ENCODE results near the gene NDE1. TPM values are rescaled to one million over a fixed set of nuclear protein-coding genes. Genes with fewer than 3 reads are reported as not detected.
"Not testable (repeated sequence)": the region's sequence is repeated elsewhere in the genome, so short reads cannot be mapped to it uniquely, and the experiment has no call there.

NDE1 gene
- total RNA-seq, 4 donors from 2014 or later, result 22.4 to 40.6 (median 31.4) TPM

GRCh38 chr16:15643048-15643945, 6.7 kb upstream of the NDE1 start, which contains the start of gene MARF1:
TSS of gene MARF1 (minus strand) at chr16:15643154. CDS start at chr16:15639233, 3,921 bp downstream.
- peak within 1 kb of the TSS; percentile 71 to 98 (median 86) for H3K4me3 ChIP-seq
- no peaks in the 10 kb centered on the region for H3K27me3 ChIP-seq
- TF ChIP-seq POLR2A (IDR thresholded peaks at IDR 0.05), result peak in 3 of 4 donors; percentile 79 to 99 (median 93)
- TF ChIP-seq CTCF (IDR thresholded peaks at IDR 0.05), result peak in 5 of 6 experiments; percentile 14 to 48 (median 35)
- peak within 1 kb of the TSS; percentile 97 to 100 (median 100) for H3K27ac ChIP-seq
- peak; percentile 91 for DNase-seq
- intact Hi-C loops (cut with DNase I), result no loop called here
- H3K36me3 ChIP-seq, result peaks cover 0 to 15% (median 7%) of the 10 kb centered on the region in 3 donors
- H3K9me3 ChIP-seq, result no peaks in the 10 kb centered on the region
- WGBS, 2 donors, result 0 to 1% methylated on average over 20 to 22 of the region's 58 CpGs
- H3K4me1 ChIP-seq, result peaks cover 8 to 39% (median 17%) of the 10 kb centered on the region in 3 donors

GRCh38 chr16:15643946-15644250, 6.1 kb upstream of the NDE1 start:
- no peaks in the 10 kb centered on the region for H3K27me3 ChIP-seq
- DNase-seq, result no peak
- peak overlapping the region; percentile 97 to 100 (median 100) for H3K27ac ChIP-seq
- H3K36me3 ChIP-seq, result peaks cover 0 to 9% (median 2%) of the 10 kb centered on the region in 3 donors
- intact Hi-C loops (cut with DNase I), result no loop called here
- H3K4me1 ChIP-seq, result peaks cover 8 to 39% (median 17%) of the 10 kb centered on the region in 3 donors
- peak overlapping the region; percentile 71 to 98 (median 86) for H3K4me3 ChIP-seq
- no peaks in the 10 kb centered on the region for H3K9me3 ChIP-seq
- no peak for TF ChIP-seq CTCF (IDR thresholded peaks at IDR 0.05)
- no peak for TF ChIP-seq POLR2A (IDR thresholded peaks at IDR 0.05)
- WGBS, 2 donors, result 9 to 13% methylated on average over 4 of the region's 4 CpGs

- Histone ChIP-seq H3K4me1 (peaks cover 9 to 44% (median 17%) of the 10 kb centered on the region in 3 donors), H3K9me3 (no peaks in the 10 kb centered on the region), H3K27ac (peak overlapping the region; percentile 97 to 100 (median 100)), H3K4me3 (peak overlapping the region in 2 of 4 donors; percentile 75 to 96), H3K27me3 (no peaks in the 10 kb centered on the region), H3K36me3 (peaks cover 0 to 4% (median 0%) of the 10 kb centered on the region in 3 donors)
- 30 to 52% methylated on average over 9 of the region's 9 CpGs for WGBS, 2 donors
- no peak for DNase-seq
- peak in 1 of 4 donors; percentile 19 for TF ChIP-seq POLR2A (IDR thresholded peaks at IDR 0.05)
- TF ChIP-seq CTCF (IDR thresholded peaks at IDR 0.05), result no peak
- intact Hi-C loops (cut with DNase I), result no loop called here
These were observed 5.6 kb upstream of the NDE1 start for GRCh38 chr16:15644267-15644961.

- WGBS, 2 donors, result 44 to 50% methylated on average over 10 of the region's 10 CpGs
- DNase-seq; H3K9me3 ChIP-seq; H3K4me3 ChIP-seq; H3K36me3 ChIP-seq; intact Hi-C loops (cut with DNase I); H3K27me3 ChIP-seq: not testable (repeated sequence)
- peak overlapping the region in 3 of 4 donors; percentile 97 to 100 (median 100) for H3K27ac ChIP-seq
- H3K4me1 ChIP-seq, result peaks cover 13 to 48% (median 17%) of the 10 kb centered on the region in 3 donors
These were observed 5.0 kb upstream of the NDE1 start for GRCh38 chr16:15644962-15645465.

- H3K27me3 ChIP-seq; H3K36me3 ChIP-seq; DNase-seq; H3K4me3 ChIP-seq; intact Hi-C loops (cut with DNase I); H3K9me3 ChIP-seq; H3K27ac ChIP-seq: not testable (repeated sequence)
- peaks cover 14 to 45% (median 20%) of the 10 kb centered on the region in 3 donors for H3K4me1 ChIP-seq
- WGBS, 2 donors, result 73 to 74% methylated on average over 12 to 13 of the region's 13 CpGs
These were observed 3.3 kb upstream of the NDE1 start for GRCh38 chr16:15646557-15647293.
